GM18870 (cell line): ENCODE data around the gene OR52I2.

Source experiments
- ATAC-seq: cut with Tn5 transposase; IDR thresholded peaks from one replicate; pipeline ENCODE4 v1.9.1; 2021; ENCODE audit warnings: moderate library complexity; ENCODE audit not compliant: unreplicated experiment

OR52I2 gene

GRCh38 chr11:4581443-4581842, at the start of gene OR52I2:
TSS of gene OR52I2 (plus strand) at chr11:4581743.
- ATAC-seq, result no peak

DNA sequence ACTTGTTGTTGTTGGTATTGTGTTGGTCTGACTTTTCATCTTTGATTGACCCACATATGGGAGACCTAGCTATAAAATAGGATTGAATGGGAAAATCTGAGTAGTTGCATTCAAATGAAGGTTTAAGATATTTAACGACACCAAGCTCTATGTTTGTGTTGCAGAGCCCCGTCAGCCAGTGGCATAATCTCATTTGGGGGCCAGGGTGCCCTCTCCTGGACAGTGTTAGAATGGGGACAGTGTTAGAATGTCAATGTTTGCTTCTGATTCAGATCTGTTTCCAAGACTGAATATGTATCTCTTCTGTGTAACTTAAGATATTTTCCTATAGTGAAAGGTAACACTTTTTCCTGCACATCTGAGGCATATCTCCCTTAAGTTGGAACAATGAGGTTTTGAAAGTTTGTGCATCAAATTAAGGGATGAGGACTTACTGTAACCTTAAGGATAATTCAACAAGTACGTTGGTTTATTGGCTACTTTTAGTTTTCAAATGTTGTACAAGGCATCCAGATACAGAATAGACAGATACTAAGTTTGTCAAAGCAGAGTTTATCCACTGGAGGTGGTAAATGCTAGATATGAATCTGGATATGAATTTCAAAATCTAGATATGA, 41.8 kb upstream of the OR52I2 start:
- no peak for ATAC-seq

DNA sequence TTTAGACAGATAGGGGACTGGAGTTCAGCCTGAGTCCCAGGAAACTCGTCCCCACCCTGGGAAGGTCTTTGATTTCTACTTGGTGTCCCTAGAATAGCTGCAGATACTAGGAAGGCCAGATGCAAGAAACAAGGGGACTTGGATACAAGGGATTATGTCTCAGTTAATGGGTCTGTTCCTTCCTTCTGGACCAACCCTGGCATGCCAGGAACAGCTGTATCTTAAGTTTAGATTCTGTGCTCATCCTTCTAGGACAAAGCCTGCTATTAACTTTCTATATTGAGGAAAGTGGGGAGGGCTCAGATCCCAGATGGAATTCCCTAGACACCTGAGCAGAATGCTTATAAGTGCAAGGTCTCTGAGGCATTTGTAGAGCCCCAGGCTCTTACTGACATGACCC, 40.5 kb upstream of the OR52I2 start:
- ATAC-seq, result no peak

DNA sequence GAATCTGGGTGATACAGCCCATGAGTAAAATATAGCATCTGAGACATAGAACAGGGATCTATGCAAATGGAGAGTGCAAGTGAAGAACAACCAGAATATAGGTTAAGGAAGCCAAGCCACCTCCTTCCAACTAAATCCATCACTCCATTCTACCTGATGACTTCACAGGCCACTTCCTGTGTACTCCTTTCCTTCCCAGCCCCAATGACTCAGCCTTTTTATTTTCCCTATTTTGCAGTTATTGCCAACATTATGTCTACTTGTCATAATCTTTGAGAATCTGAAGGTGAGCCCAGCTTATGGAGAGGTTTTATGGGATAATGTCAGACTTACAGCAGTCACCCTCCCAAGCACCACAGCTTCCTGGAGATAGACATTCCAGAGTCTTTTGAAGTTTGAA, 38.0 kb upstream of the OR52I2 start:
- ATAC-seq, result no peak

- ATAC-seq, result no peak
These were observed 36.7 kb upstream of the OR52I2 start, which contains the start of gene OR52M1 for GRCh38 chr11:4544891-4545290. TSS of gene OR52M1 (plus strand) at chr11:4545191. CDS start at chr11:4545191, 0 bp downstream.

GRCh38 chr11:4546878-4547277, 34.7 kb upstream of the OR52I2 start:
- no peak for ATAC-seq

DNA sequence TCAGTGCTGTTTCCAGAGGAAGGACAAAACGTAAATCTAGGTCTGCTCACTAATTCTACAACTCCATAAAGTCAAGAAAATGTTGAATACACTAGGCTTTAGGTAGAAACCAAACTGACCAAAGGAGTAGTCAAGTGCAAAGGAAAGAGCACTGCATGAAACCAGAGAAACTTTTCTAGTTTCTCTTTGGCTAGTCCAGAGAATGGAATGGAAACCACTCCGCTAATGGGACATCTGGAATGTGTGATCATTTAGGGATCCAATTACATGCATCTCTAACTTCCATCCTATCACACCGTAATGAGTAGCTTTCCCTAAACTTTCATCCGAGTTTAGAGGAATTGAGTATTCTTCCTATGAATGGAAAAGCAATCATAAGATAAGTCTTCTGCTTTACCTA, 34.1 kb upstream of the OR52I2 start:
- no peak for ATAC-seq

GRCh38 chr11:4551346-4551979, 30.1 kb upstream of the OR52I2 start:
- no peak for ATAC-seq

- no peak for ATAC-seq
These were observed 21.8 kb upstream of the OR52I2 start for GRCh38 chr11:4559527-4560440.

GRCh38 chr11:4560467-4560866, 21.1 kb upstream of the OR52I2 start:
- ATAC-seq, result no peak

DNA sequence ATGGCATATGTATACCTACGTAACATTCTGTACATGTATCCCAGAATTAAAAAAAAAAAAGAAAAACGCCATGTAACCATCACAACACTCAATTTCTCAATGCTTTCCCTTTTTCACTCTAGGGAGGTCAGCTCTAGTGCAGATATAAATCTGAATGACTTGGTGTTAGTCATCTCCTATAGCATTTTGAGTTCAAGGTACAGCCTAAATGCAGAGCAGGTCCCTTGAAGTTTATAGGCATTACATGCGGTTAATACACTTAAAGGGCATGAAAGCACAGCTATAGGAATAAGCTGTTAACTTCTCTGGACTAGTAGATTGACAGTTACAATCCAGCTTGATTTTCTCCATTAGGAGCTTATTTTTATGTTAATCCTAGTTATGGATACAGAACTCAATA, 16.2 kb upstream of the OR52I2 start:
- ATAC-seq, result no peak

- no peak for ATAC-seq
These were observed 12.5 kb upstream of the OR52I2 start for GRCh38 chr11:4569075-4569474.

- ATAC-seq, result no peak
These were observed 4.7 kb upstream of the OR52I2 start for GRCh38 chr11:4576880-4577279.

- ATAC-seq, result no peak
These were observed 3.8 kb upstream of the OR52I2 start for GRCh38 chr11:4577761-4578160.

- no peak for ATAC-seq
These were observed 2.9 kb upstream of the OR52I2 start for GRCh38 chr11:4578624-4579023.

DNA sequence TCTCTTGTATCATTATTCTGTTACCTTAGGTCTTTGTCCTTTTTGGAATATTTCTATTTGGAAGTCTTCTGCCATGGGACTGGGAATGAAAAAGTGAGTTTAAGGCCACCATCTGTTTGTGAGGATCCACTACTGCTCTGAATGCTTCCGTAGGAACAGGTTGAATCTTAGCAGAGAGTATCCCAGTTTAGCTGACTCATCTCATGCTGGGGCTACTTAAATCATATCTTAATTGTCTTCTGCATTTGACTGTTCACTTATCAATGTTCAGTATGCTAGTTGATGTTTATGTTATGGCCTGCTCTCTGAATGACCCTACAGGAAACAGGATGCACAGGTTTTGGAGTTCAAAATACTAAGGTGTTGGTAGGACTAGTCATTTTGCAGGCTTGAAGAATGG, 1.4 kb upstream of the OR52I2 start:
- ATAC-seq, result no peak

DNA sequence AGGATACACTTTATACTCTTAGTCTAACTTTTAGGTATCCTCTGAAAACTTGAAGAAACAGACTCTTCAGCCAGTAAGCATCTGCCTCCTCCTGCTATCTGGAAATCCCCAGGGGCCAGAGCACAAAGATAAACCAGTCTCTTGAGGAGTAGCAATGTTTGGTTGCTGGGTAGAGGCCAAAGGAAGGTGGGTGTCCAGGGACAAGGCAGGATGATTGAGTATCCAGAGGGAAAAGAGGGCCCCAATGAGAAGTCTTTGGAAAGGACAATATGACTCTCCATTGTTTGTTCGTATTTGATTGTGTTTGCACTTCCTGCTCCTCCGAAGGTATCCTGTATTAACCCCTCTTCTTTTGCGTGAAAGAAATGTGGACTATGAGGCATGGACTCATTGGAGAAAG, 7.5 kb downstream of the OR52I2 start:
- ATAC-seq, result no peak

DNA sequence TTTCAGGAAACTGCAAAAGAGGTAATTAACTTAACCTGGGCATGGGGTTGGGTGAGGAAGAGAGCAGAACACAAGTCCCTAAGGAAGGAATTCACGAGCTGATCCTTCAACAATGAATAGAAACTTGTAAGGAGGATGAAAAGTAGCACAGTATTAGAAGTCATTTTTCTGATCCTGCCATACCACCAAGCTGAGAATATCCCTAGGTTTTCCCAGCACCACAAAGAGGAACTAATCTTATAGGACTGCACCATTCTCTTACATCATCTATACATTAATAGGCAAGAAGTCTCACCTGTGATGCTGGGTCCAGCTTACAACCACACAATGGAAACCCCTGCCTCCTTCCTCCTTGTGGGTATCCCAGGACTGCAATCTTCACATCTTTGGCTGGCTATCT, 12.2 kb downstream of the OR52I2 start, which contains the start of gene OR52I1:
TSS of gene OR52I1 (plus strand) at position 301 of the 400 bp plus-strand sequence. CDS start at position 301, 0 bp downstream.
- no peak for ATAC-seq

- ATAC-seq, result no peak
These were observed 23.5 kb downstream of the OR52I2 start for GRCh38 chr11:4605057-4605456.

DNA sequence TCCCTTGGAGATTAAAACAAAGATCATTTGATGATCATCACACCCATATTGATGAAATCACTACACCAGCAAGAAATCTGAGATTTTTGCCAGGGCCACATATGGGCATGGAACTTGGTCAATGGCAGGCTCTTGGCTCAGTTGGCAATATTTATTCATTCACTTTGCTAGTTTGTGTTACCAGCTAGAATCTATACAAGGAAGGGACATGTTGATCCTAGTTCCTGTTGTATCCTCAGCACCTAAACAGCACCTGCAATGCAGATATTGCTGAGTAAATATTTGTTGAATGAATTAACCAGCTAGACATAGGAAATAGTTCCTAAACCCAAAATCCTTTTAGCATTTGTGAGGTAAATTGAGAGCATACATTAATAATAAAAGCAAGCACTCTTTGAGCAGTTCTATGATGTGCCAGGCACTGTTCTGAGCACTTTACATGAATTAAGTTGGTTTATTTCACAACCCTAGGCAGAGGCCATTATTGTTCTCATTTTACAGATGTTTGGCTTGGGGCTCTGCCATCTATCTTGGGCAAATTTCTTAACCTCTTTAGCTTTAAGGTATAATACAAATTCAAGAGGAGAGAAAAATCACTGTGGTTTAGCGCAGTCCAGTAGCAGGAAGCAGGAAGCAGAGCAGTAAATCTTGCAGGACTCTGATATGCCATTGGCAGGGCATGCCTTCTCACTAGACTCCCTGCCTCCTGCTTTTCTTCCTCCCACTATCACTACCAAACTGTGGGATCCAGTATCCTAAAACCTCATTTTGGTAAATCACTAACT, 24.9 kb downstream of the OR52I2 start:
- ATAC-seq, result no peak

- no peak for ATAC-seq
These were observed 25.6 kb downstream of the OR52I2 start for GRCh38 chr11:4607096-4607495.
